ENCODE data around the gene SFXN5. TPM values are rescaled to one million over a fixed set of nuclear protein-coding genes. Genes with fewer than 3 reads are reported as not detected.

Gene SFXN5
- total RNA-seq, 1 experiment from 2014 or later: 25.9 TPM

- TF ChIP-seq FOXJ3 (CRISPR knock-in tag; IDR thresholded peaks at IDR 0.05; ENCODE audit: borderline replicate concordance): no peak
- TF ChIP-seq ZNF281 (CRISPR knock-in tag; IDR thresholded peaks at IDR 0.05): no peak
- TF ChIP-seq SMAD4 (CRISPR knock-in tag; IDR thresholded peaks at IDR 0.05): no peak
- TF ChIP-seq MLX (CRISPR knock-in tag; IDR thresholded peaks at IDR 0.05): no peak
- no peak for TF ChIP-seq GABPB1 (CRISPR knock-in tag; IDR thresholded peaks at IDR 0.05)
Observed at GRCh38 chr2:73088703-73089102, 17.2 kb upstream of the SFXN5 start (continued).

GRCh38 chr2:73088211-73088610 is 16.7 kb upstream of the SFXN5 start:
- no peak for TF ChIP-seq MAX (CRISPR knock-in tag; IDR thresholded peaks at IDR 0.05)
- TF ChIP-seq ZSCAN18 (CRISPR knock-in tag; IDR thresholded peaks at IDR 0.05): no peak
- TF ChIP-seq MXD4 (CRISPR knock-in tag; IDR thresholded peaks at IDR 0.05; ENCODE audit: borderline replicate concordance): no peak
- TF ChIP-seq USF1 (CRISPR knock-in tag; IDR thresholded peaks at IDR 0.05): no peak
- no peak for TF ChIP-seq ZNF281 (CRISPR knock-in tag; IDR thresholded peaks at IDR 0.05)
- no peak for TF ChIP-seq CTCF (IDR thresholded peaks at IDR 0.05)
- no peak for TF ChIP-seq ZBTB21 (CRISPR knock-in tag; IDR thresholded peaks at IDR 0.05; ENCODE audit: borderline replicate concordance)
- TF ChIP-seq ZBTB43 (CRISPR knock-in tag; IDR thresholded peaks at IDR 0.05): no peak
- TF ChIP-seq ZNF121 (CRISPR knock-in tag; IDR thresholded peaks at IDR 0.05): no peak
- no peak for TF ChIP-seq IRF1 (CRISPR knock-in tag; IDR thresholded peaks at IDR 0.05)
- no peak for TF ChIP-seq GTF2I (CRISPR knock-in tag; conservative IDR thresholded peaks at IDR 0.05)
- no peak for TF ChIP-seq ESRRA (CRISPR knock-in tag; IDR thresholded peaks at IDR 0.05; ENCODE audit: borderline replicate concordance)
- no peak overlapping the region for H3K4me3 Mint-ChIP-seq
- POLR2A ChIA-PET: no interaction called here
- H3K36me3 Mint-ChIP-seq: peaks cover 3% of the 10 kb centered on the region; the same call in 1 of the 2 replicates
- CTCF ChIA-PET: interaction anchor here (0.7 to 1.4 kb wide), 5 partner anchors 63 to 195 kb away, joined by 3 to 9 read pairs (median 4); no protein-coding TSS in a partner anchor
- H3K27ac Mint-ChIP-seq: no peak overlapping the region
- H3K4me1 Mint-ChIP-seq: peaks cover 7% of the 10 kb centered on the region; the same call in 1 of the 2 replicates
- no peaks in the 10 kb centered on the region for H3K9me3 Mint-ChIP-seq
- H3K27me3 Mint-ChIP-seq (ENCODE audit: low read depth): no peaks in the 10 kb centered on the region
- DNase-seq (ENCODE audit: low spot score) (no peak), ATAC-seq (no peak)
